ENCODE data around the gene BPIFB2.

BPIFB2 gene

DNA sequence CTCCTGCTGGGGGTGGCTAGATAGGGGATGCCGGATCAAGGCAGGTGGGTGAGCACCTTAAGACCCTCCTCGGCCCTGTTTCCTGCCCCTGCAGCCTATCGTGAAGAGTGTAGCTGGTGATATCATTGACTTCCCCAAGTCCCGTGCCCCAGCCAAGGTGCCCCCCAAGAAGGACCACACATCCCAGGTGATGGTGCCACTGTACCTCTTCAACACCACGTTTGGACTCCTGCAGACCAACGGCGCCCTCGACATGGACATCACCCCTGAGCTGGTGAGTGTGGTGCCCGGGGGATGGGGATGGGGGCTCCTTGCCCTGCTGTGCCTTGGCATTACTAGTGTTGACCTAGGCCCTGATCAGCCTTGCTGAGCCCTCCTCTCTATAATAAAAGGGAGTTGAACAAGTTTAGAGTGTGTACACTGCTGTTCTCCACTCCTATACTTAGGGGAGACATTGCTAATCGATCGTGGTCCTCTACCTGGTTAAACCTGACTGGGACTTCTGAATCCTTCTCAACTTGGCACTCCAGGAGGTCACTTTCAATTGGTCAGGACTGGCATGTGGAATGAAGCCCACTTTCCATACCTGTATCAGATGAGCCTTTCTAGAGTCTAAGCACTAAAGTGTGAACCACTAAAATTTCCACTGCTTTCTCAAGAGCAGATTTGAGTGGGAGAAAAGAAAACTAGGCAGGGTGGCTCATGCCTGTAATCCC is 57.2 kb downstream of the BPIFB2 start:
- TF ChIP-seq, protein P1, sequence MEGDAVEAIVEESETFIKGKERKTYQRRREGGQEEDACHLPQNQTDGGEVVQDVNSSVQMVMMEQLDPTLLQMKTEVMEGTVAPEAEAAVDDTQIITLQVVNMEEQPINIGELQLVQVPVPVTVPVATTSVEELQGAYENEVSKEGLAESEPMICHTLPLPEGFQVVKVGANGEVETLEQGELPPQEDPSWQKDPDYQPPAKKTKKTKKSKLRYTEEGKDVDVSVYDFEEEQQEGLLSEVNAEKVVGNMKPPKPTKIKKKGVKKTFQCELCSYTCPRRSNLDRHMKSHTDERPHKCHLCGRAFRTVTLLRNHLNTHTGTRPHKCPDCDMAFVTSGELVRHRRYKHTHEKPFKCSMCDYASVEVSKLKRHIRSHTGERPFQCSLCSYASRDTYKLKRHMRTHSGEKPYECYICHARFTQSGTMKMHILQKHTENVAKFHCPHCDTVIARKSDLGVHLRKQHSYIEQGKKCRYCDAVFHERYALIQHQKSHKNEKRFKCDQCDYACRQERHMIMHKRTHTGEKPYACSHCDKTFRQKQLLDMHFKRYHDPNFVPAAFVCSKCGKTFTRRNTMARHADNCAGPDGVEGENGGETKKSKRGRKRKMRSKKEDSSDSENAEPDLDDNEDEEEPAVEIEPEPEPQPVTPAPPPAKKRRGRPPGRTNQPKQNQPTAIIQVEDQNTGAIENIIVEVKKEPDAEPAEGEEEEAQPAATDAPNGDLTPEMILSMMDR (conservative IDR thresholded peaks at IDR 0.05; ENCODE audit: low read depth, low read length), result no peak
- no peak for DNase-seq (ENCODE audit: low read depth)

GRCh38 chr20:33065785-33066184 is 58.3 kb downstream of the BPIFB2 start:
- TF ChIP-seq, protein P1 (conservative IDR thresholded peaks at IDR 0.05; ENCODE audit: low read depth, low read length), result no peak
- H3K4me3 ChIP-seq (ENCODE audit: low read length), result no peak overlapping the region
- no peak for DNase-seq (ENCODE audit: low read depth)

More for the DNA sequence above, 57.2 kb downstream of the BPIFB2 start:
- no peak overlapping the region for H3K4me3 ChIP-seq (ENCODE audit: low read length)

- no peak for DNase-seq (ENCODE audit: low read depth)
- TF ChIP-seq, protein P1 (conservative IDR thresholded peaks at IDR 0.05; ENCODE audit: low read depth, low read length), result no peak
- no peak overlapping the region for H3K4me3 ChIP-seq (ENCODE audit: low read length)
Observed at GRCh38 chr20:33067806-33068205, 60.3 kb downstream of the BPIFB2 start.

DNA sequence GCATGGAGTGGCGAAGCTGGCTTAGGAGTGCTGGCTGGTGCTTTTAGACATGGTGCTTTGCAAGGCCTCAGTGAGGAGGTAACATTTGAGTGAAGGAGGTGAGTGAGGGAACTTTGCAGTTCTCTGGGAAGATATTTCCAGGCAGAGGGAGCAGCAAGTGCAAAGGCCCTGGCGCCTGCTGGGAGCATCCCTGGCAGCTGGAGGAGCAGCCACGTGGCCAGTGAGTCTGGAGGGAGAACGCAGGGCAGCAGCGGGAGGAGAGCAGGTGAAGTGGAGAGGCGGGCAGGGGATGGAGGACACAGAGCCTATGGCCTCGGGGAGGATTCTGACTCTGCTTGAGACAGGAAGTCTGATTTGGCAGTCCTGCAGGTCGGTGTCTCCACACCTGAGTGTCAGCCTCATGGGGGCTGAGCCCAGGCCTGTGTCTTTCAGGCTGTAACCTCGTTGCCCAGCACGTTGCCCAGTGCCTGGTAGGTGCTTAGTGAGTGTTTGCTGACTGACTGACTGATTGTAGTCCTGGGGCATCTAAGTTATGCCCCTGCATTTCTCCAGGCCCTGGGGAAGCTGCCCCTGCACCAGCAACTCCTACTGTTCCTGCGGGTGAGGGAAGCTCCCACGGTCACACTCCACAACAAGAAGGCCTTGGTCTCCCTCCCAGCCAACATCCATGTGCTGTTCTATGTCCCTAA is 60.9 kb downstream of the BPIFB2 start:
- TF ChIP-seq, protein P1 (conservative IDR thresholded peaks at IDR 0.05; ENCODE audit: low read depth, low read length), result no peak
- H3K4me3 ChIP-seq (ENCODE audit: low read length), result no peak overlapping the region
- DNase-seq (ENCODE audit: low read depth), result no peak

GRCh38 chr20:33069673-33070072 is 62.2 kb downstream of the BPIFB2 start:
- H3K4me3 ChIP-seq (ENCODE audit: low read length), result no peak overlapping the region
- no peak for DNase-seq (ENCODE audit: low read depth)
- TF ChIP-seq, protein P1 (conservative IDR thresholded peaks at IDR 0.05; ENCODE audit: low read depth, low read length), result no peak

GRCh38 chr20:33070111-33071053 is 62.9 kb downstream of the BPIFB2 start:
- DNase-seq (ENCODE audit: low read depth), result no peak
- H3K4me3 ChIP-seq (ENCODE audit: low read length), result no peak overlapping the region
- TF ChIP-seq, protein P1 (conservative IDR thresholded peaks at IDR 0.05; ENCODE audit: low read depth, low read length), result no peak
